DMS79 treated with DMSO at 0.1 percent for 48 hours (cell line): ENCODE results near the gene IL17REL.

ENCODE experiments used
- DNase-seq: peaks from one replicate; lab custom pipeline; 2025; lab: John Stamatoyannopoulos, UW

The IL17REL gene

GRCh38 chr22:50012211-50013181, at the start of gene IL17REL:
TSS of gene IL17REL (minus strand) at chr22:50012765. CDS start at chr22:50012646, 119 bp downstream.
- no peak for DNase-seq

GRCh38 chr22:50061824-50062355, 49.3 kb upstream of the IL17REL start:
- no peak for DNase-seq

GRCh38 chr22:50061141-50061823, 48.7 kb upstream of the IL17REL start:
- no peak for DNase-seq

GRCh38 chr22:50060441-50061140, 48.0 kb upstream of the IL17REL start:
- no peak for DNase-seq

- DNase-seq, result no peak
Measured at GRCh38 chr22:50059881-50060262, 47.3 kb upstream of the IL17REL start.

GRCh38 chr22:50058906-50059880, 46.6 kb upstream of the IL17REL start:
- DNase-seq, result no peak

GRCh38 chr22:50058061-50058905, 45.7 kb upstream of the IL17REL start, which contains the start of gene TTLL8:
TSS of gene TTLL8 (minus strand) at chr22:50058298.
- DNase-seq, result no peak

- DNase-seq, result no peak
Measured at GRCh38 chr22:50057278-50058060, 44.9 kb upstream of the IL17REL start.

- no peak for DNase-seq
Measured at GRCh38 chr22:50056214-50056972, 43.8 kb upstream of the IL17REL start.

- no peak for DNase-seq
Measured at GRCh38 chr22:50053861-50054260, 41.3 kb upstream of the IL17REL start.

- DNase-seq, result no peak
Measured at GRCh38 chr22:50051930-50052329, 39.4 kb upstream of the IL17REL start.

GRCh38 chr22:50049299-50050195, 37.0 kb upstream of the IL17REL start:
- DNase-seq, result no peak

- DNase-seq, result no peak
Measured at GRCh38 chr22:50048836-50049235, 36.3 kb upstream of the IL17REL start.

GRCh38 chr22:50048061-50048765, 35.6 kb upstream of the IL17REL start:
- DNase-seq, result no peak

- DNase-seq, result no peak
Measured at GRCh38 chr22:50047346-50047745, 34.8 kb upstream of the IL17REL start.

- DNase-seq, result no peak
Measured at GRCh38 chr22:50046481-50047245, 34.1 kb upstream of the IL17REL start.
